Measurements from ENCODE around the gene NTM. TPM values are rescaled to one million over a fixed set of nuclear protein-coding genes. Genes with fewer than 3 reads are reported as not detected.

Gene NTM
- total and polyA plus RNA-seq, 2 donors: 3.8 to 27.8 TPM

DNA sequence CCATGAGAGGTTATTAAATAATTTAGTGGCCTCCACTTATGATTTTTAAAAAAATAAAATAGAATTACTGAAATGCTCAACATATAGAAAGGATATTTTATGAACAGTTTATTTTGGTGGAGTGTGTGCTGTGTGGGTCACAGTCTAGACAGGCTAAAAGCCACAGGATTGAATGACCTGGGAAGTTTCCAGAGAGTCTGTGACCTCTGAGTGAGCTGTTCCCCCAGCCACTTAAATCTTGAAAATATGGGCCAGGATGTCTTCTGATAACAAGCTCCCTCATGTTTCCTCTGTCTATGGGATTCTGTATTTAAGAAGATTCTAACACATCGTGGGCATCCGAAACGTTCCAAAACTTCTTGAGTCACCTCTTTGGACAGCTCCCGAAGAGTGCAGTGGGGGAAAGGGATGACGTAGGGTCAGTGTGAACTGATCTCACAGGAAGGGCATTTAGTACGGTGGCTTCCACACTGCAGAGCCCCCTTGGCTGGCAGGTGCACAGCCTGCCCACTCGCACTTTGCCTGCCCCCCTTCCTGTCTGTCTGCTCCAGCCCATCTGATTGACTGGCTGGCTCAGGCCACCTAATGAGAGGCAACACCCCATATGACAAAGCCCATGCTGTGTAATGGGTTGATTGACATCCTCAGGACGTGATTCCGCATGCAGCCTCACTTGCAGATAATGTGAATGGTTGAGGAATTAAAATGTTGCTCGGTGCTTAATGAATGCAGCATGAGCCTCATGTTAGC, 97.4 kb downstream of the NTM start:
- H3K4me3 ChIP-seq (ENCODE audit: low read depth, low read length): no peak overlapping the region
- WGBS: 38% methylated on average over 10 of the region's 10 CpGs
- H3K36me3 ChIP-seq (ENCODE audit: insufficient read depth): no peaks in the 10 kb centered on the region
- no peaks in the 10 kb centered on the region for H3K4me1 ChIP-seq (ENCODE audit: insufficient read depth)
- DNase-seq (ENCODE audit: extremely low spot score): no peak
- no peak overlapping the region for H3K27ac ChIP-seq (ENCODE audit: low read depth)

DNA sequence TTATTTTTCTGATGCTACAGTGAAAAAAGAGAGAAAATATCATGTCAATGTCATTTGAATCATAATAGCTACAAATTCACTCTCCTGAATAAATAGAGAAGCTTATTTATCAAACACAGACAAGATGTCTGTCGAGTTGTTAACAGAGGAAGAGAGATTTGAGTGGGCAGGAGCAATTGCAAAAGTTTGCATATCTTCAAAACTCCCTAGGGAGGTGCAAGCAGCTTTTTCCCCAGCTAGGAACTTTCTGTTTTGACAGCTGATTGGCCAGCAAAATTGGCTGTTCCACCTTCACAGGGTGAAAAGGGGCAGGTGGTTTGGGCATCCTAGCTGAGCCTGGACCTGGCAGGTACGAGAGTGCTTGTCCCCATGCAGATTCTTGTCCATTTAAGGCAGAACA, 98.2 kb downstream of the NTM start:
- DNase-seq (ENCODE audit: extremely low spot score): no peak
- 38% methylated on average over 2 of the region's 2 CpGs for WGBS
- Histone ChIP-seq H3K27ac (ENCODE audit: low read depth) (no peak overlapping the region), H3K4me1 (ENCODE audit: insufficient read depth) (no peaks in the 10 kb centered on the region), H3K36me3 (ENCODE audit: insufficient read depth) (no peaks in the 10 kb centered on the region), H3K4me3 (ENCODE audit: low read depth, low read length) (no peak overlapping the region)

DNA sequence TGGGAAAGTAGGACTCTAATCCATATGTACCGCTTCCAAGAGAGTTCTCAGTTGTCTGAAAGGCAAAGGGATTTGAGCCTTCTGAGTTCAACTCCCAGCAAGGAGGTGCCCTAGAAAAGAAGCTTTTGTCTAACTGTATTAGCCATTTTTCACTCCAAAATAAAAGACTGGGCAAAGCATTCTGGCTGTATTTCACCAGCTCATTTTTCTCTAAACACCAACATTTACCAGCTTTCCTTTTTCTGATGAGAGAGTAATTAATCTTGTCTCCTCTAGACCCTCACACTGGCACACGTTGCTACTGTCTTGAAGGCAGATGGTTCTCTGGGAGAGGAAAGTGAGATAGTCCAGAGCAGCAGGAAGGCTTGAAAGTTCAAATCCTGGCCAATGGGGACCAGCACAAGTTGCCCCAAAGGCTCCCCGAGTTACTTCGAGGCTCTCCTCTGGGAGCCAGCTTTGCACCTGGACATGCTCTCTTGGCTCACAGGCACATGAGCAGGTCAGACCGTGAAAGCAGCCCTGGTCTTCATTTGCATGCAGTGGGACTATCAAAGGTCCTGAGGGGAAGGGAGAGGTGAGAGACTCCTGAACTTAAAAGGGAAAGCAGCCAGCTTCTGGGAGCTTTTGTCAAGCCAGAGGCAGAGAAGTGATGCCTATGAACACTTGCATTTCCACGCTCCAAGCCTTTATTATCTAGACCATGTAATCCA, 100.0 kb downstream of the NTM start:
- H3K4me3 ChIP-seq (ENCODE audit: low read depth, low read length): no peak overlapping the region
- DNase-seq (ENCODE audit: extremely low spot score): no peak
- H3K4me1 ChIP-seq (ENCODE audit: insufficient read depth): no peaks in the 10 kb centered on the region
- no peaks in the 10 kb centered on the region for H3K36me3 ChIP-seq (ENCODE audit: insufficient read depth)
- H3K27ac ChIP-seq (ENCODE audit: low read depth): no peak overlapping the region
- WGBS: 45% methylated on average over 6 of the region's 6 CpGs

DNA sequence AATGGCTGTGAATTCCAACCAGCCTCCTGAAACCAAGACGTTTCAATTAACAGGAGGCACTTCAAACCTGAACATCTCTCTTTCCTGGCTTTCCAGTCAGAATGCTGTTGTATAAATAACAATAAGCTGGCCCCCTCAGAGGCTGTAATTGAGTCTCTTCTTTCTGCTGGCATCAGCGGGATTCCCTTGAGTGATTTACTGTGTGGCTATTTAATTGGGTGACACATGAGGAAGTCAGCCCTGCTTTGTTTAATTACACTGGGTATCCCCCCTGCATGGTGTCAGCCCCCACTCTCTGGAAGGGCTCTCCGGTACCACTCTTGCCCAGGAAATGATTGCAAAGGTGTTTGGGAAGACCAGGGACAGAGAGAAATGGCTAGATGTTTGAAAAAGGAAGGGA, 101.6 kb downstream of the NTM start:
- H3K27ac ChIP-seq (ENCODE audit: low read depth): no peak overlapping the region
- DNase-seq (ENCODE audit: extremely low spot score): no peak
- H3K4me1 ChIP-seq (ENCODE audit: insufficient read depth): no peaks in the 10 kb centered on the region
- no peak overlapping the region for H3K4me3 ChIP-seq (ENCODE audit: low read depth, low read length)
- no peaks in the 10 kb centered on the region for H3K36me3 ChIP-seq (ENCODE audit: insufficient read depth)
- WGBS: 13% methylated on average over 3 of the region's 3 CpGs

DNA sequence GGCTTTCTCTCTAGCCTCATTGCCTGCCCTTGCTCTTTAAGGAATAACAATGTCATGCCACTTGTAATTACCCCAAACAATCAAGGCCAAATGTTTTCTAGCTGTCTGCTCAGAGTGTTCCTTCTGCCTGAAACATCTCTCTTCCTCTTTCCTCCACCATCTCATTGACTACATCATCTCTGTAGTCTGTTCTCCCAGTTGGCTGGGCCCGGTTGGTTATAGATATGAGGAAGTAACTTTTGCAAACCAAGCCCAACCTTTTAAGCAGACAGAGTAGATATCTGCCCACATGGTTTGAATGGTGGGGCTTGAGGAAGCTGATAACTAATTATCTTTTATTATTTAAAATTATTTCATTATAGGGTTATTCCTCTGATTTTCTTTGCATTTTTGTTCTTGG, 104.5 kb downstream of the NTM start:
- DNase-seq (ENCODE audit: extremely low spot score): no peak
- 62% methylated on average over 1 of the region's 1 CpG for WGBS
- no peak overlapping the region for H3K27ac ChIP-seq (ENCODE audit: low read depth)
- no peak overlapping the region for H3K4me3 ChIP-seq (ENCODE audit: low read depth, low read length)
- no peaks in the 10 kb centered on the region for H3K4me1 ChIP-seq (ENCODE audit: insufficient read depth)
- no peaks in the 10 kb centered on the region for H3K36me3 ChIP-seq (ENCODE audit: insufficient read depth)

DNA sequence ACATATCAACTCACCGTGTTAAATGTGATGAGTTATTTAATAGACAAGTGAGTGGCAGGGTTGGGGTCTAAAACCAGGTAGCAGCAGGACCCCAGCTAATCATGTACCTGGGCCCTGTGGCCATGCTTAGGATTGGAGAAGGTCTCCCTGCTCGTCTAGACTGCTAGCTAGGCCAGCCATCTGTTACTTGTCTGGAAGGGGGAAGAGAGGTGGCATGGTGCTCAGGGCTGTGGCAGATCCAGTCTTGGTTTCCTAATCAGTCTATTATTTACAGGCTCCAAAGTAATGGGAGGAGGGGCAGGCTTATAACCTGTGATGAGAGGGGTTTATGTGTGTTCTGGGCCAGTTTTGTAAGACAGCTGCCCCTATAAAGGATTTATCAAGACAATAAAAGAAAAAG, 105.9 kb downstream of the NTM start:
- 42% methylated on average over 2 of the region's 2 CpGs for WGBS
- Histone ChIP-seq H3K4me3 (ENCODE audit: low read depth, low read length) (no peak overlapping the region), H3K36me3 (ENCODE audit: insufficient read depth) (no peaks in the 10 kb centered on the region), H3K27ac (ENCODE audit: low read depth) (no peak overlapping the region), H3K4me1 (ENCODE audit: insufficient read depth) (no peaks in the 10 kb centered on the region)
- no peak for DNase-seq (ENCODE audit: extremely low spot score)

DNA sequence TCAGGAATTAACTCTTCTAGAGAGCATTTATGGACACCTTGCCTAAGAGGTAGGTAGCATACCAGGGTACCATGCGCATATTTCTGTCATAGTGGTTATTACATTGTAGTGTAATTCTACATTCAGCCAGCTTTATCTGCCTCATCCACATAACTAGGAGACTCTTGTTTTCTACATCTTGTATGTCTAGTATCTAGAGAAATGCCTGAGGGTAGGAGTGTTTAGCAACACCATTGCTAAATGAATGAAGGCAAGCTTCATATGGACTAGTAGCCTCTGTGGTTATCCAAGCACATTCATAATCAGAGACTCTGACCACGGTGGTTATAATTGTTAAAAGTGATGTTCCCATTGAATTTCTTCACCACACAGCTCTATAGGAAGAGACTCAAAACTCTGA, 107.9 kb downstream of the NTM start:
- Histone ChIP-seq H3K36me3 (ENCODE audit: insufficient read depth) (no peaks in the 10 kb centered on the region), H3K27ac (ENCODE audit: low read depth) (no peak overlapping the region), H3K4me3 (ENCODE audit: low read depth, low read length) (no peak overlapping the region), H3K4me1 (ENCODE audit: insufficient read depth) (no peaks in the 10 kb centered on the region)
- 94% methylated on average over 2 of the region's 2 CpGs for WGBS
- DNase-seq (ENCODE audit: extremely low spot score): no peak

DNA sequence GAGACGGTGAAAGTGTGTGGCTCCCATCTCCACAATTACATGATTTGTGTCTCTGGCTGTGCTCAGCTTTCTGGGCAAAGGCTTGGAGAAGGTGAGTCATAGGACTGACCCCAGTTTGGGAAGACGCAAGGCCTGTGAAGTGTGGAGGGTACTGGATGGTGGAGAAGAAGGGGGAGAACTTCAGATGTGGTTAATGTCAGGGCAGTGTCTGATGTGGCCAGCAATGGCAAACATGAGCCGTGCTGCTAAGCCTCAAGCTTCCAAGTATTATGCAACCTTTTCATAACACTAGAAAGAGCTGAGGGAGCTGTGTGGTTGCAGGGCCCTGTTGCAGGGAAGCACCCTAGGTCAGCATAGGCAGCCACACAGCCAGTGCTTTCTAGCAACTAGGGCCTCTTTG, 110.9 kb downstream of the NTM start:
- no peak overlapping the region for H3K27ac ChIP-seq (ENCODE audit: low read depth)
- WGBS: 70% methylated on average over 3 of the region's 3 CpGs
- H3K36me3 ChIP-seq (ENCODE audit: insufficient read depth): no peaks in the 10 kb centered on the region
- DNase-seq (ENCODE audit: extremely low spot score): no peak
- H3K4me1 ChIP-seq (ENCODE audit: insufficient read depth): no peaks in the 10 kb centered on the region
- no peak overlapping the region for H3K4me3 ChIP-seq (ENCODE audit: low read depth, low read length)

DNA sequence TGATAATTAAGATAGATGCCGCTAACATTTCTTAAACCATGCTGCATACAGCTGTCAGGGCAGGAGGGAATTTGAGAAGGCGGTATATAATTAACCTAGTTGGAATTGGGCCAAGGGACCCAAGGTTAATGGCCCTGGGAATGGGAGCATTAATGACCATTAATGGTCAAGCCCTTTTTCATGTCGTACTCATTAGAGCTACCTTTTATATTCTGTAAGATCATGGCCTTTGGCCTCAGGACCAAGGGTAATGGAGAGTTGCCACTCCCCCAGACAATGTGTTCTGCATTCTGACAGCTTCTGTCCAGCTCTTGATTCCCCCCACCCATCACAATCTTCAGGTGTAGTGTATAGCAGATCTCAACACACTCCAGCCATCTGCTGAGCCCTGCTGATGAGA, 111.6 kb downstream of the NTM start:
- H3K27ac ChIP-seq (ENCODE audit: low read depth): no peak overlapping the region
- H3K36me3 ChIP-seq (ENCODE audit: insufficient read depth): no peaks in the 10 kb centered on the region
- H3K4me1 ChIP-seq (ENCODE audit: insufficient read depth): no peaks in the 10 kb centered on the region
- H3K4me3 ChIP-seq (ENCODE audit: low read depth, low read length): no peak overlapping the region
- WGBS: 79% methylated on average over 3 of the region's 3 CpGs
- DNase-seq (ENCODE audit: extremely low spot score): no peak

DNA sequence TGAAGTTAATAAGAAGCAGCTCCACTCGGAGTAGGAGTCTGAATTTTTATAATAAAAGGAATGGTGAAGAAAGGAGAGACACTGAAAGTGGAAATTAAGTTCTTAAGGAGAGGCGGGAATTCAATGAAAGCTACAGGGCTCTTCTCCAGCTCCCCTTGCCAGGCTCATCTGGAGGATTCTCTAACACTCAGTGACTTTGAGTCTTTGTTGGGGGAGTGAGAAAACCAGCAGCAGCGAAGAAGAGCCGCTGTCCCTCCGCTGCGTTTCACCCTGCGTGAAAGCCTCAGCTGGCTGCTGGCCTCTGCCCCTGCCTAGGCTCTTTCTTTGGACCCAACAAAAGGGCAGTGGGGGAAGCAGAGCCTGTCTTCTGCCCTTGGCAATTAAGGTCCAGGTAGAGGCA, 113.0 kb downstream of the NTM start:
- no peaks in the 10 kb centered on the region for H3K4me1 ChIP-seq (ENCODE audit: insufficient read depth)
- WGBS: 83% methylated on average over 7 of the region's 7 CpGs
- no peak for DNase-seq (ENCODE audit: extremely low spot score)
- H3K4me3 ChIP-seq (ENCODE audit: low read depth, low read length): no peak overlapping the region
- H3K27ac ChIP-seq (ENCODE audit: low read depth): no peak overlapping the region
- no peaks in the 10 kb centered on the region for H3K36me3 ChIP-seq (ENCODE audit: insufficient read depth)

DNA sequence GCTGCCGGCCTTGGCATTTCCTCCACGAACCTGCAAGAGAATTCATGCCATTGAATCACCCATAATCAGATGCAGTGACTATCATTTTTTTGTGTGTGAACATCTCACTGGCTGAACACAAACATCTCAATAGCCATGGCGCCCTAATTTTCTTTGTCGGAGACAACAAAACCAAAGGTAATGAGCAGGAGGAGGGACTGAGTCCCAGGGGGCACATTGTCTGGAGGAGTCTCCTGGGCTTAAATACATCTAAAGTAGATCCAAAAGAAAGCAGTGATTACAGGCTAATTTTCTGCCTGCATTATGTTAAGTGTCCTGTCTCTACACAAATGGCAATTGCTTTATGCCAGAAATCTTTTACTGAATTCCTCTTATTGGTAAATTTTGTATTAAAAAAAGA, 113.5 kb downstream of the NTM start:
- H3K4me3 ChIP-seq (ENCODE audit: low read depth, low read length): no peak overlapping the region
- no peaks in the 10 kb centered on the region for H3K36me3 ChIP-seq (ENCODE audit: insufficient read depth)
- WGBS: 76% methylated on average over 4 of the region's 4 CpGs
- DNase-seq (ENCODE audit: extremely low spot score): no peak
- no peak overlapping the region for H3K27ac ChIP-seq (ENCODE audit: low read depth)
- no peaks in the 10 kb centered on the region for H3K4me1 ChIP-seq (ENCODE audit: insufficient read depth)

DNA sequence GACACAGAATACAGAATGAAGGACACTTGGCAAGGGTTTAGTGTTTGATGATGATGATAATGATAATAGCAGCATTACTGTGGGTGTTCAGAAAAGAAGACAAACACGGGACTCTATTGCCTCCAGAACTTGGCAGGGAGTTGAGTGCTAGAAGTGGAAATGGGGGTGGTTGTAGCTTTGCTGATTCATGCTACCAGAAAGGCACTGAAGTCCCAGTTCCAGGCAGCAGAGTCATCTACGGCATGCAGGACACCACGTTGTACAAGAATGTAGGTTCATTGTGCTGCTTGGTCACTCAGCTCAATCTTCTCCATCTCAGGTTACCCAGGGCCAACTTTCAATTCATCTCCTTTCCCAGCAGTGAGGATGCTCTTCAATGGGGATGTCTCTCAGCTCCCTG, 115.7 kb downstream of the NTM start:
- WGBS: 48% methylated on average over 3 of the region's 3 CpGs
- H3K36me3 ChIP-seq (ENCODE audit: insufficient read depth): no peaks in the 10 kb centered on the region
- H3K27ac ChIP-seq (ENCODE audit: low read depth): no peak overlapping the region
- no peaks in the 10 kb centered on the region for H3K4me1 ChIP-seq (ENCODE audit: insufficient read depth)
- H3K4me3 ChIP-seq (ENCODE audit: low read depth, low read length): no peak overlapping the region
- DNase-seq (ENCODE audit: extremely low spot score): no peak

DNA sequence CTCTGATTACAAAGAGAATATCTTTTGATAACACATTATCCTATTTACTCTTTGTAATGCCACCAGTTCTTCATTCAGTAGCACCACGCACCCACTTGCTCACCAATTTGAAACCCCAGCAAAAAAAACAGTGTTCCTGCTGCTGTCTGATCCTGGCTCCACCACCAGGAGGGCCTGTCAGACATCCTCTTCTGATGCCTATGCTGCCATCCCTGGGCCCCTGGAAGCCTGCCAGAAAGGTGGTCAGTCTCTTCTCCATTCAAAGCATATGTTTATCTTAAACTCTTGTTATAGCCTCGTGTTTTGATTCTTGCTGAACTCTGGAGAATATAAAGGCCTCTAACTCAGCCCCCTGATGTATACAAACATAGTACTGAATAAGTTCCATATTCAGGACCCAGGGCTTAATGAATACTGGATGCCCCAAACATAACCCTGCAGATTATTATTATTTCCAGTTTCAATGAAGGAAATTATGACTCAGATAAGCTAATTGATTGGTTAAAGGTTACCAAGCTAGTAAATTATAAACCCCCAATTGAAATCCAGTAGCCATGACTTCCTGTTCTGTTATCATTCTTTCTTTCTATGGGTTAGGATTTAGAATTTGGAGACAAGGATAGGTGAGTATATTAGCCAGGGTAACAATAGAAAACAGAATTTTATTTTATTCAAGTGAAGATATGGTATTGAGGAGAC, 116.7 kb downstream of the NTM start:
- no peaks in the 10 kb centered on the region for H3K36me3 ChIP-seq (ENCODE audit: insufficient read depth)
- H3K4me1 ChIP-seq (ENCODE audit: insufficient read depth): no peaks in the 10 kb centered on the region
- no peak overlapping the region for H3K27ac ChIP-seq (ENCODE audit: low read depth)
- no peak for DNase-seq (ENCODE audit: extremely low spot score)
- no peak overlapping the region for H3K4me3 ChIP-seq (ENCODE audit: low read depth, low read length)
- WGBS: 54% methylated on average over 2 of the region's 2 CpGs

DNA sequence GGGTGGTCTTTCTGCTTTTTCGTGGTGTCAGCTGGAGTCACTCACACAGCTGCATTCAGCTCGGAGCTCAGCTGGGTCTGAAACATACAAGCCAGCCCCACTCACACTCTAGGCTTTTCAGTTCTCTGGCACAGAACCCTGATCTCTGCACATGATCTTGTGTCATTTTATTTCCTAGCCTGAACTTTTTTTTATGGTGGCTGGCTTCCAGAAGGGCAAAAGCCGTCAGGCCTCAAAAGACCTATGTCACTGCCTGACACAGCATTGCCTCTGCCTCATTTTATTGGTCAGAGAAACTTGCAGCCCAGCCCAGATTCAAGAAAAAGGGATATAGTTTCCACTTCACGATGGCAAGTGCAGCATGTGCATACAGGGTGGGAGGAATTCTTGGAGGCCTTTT, 117.8 kb downstream of the NTM start:
- whole genome bisulfite sequencing: 44% methylated on average over 4 of the region's 4 CpGs
- no peaks in the 10 kb centered on the region for H3K4me1 ChIP-seq (ENCODE audit: insufficient read depth)
- H3K4me3 ChIP-seq (ENCODE audit: low read depth, low read length): no peak overlapping the region
- H3K36me3 ChIP-seq (ENCODE audit: insufficient read depth): no peaks in the 10 kb centered on the region
- DNase-seq (ENCODE audit: extremely low spot score): no peak
- no peak overlapping the region for H3K27ac ChIP-seq (ENCODE audit: low read depth)
